Left ventricle myocardium inferior (tissue), 1 donor: ENCODE data around the gene SEZ6L. TPM values are rescaled to one million over a fixed set of nuclear protein-coding genes. Genes with fewer than 3 reads are reported as not detected.

Experiments used
- DNase-seq: peaks from one replicate; pipeline ENCODE4 v3.0.0-alpha.2; 2020
- H3K27ac ChIP-seq: fragments of 200-600 bp; replicated peaks from 2 replicates; pipeline ENCODE4 v1.8.0; 2021
- H3K27me3 ChIP-seq: fragments of 200-600 bp; 2 replicates; pipeline ENCODE4 v1.8.0; 2021; ENCODE audit warnings: low read depth
- H3K36me3 ChIP-seq: fragments of 200-600 bp; 2 replicates; pipeline ENCODE4 v1.8.0; 2021
- H3K4me1 ChIP-seq: fragments of 200-600 bp; 2 replicates; pipeline ENCODE4 v1.8.0; 2021
- H3K4me3 ChIP-seq: fragments of 200-600 bp; 2 replicates; pipeline ENCODE4 v1.8.0; 2021; ENCODE audit warnings: mild to moderate bottlenecking, moderate library complexity
- H3K9me3 ChIP-seq: fragments of 200-600 bp; replicated peaks from 2 replicates; pipeline ENCODE4 v1.8.0; 2021
- intact Hi-C: fragments of 100-400 bp; cut with micrococcal nuclease; formaldehyde crosslinking; loops from one replicate; pipeline ENCODE4 v1.11.0; 2022
- long read RNA-seq: library from polyadenylated mRNA; unstranded; transcript quantifications from one replicate; pipeline ENCODE4 v2.0.0, GENCODE V29; 2021
- total RNA-seq: library from RNA; stranded (reverse); fragmentation: NEBNext Ultra II Directional; extraction: Animal tissue kit (Norgen Biotek cat#: 25700); gene quantifications from one replicate; pipeline ENCODE4 v1.2.1, GENCODE V29; 2021
- TF ChIP-seq, protein P1 (sequence below): fragments of 200-600 bp; IDR thresholded peaks from 2 replicates; pipeline ENCODE4 v1.8.0; 2021; ENCODE audit warnings: antibody characterized with exemption, mild to moderate bottlenecking, borderline replicate concordance
- donor health status: DM: no; HTN: yes; CAD: no; lungs with severe emphysema.

SEZ6L gene
- 0.16 TPM for total RNA-seq
- long read RNA-seq, partial matches to known transcripts, result 1 of 1 reads
- long read RNA-seq, other reads (novel, unspliced or antisense), result 0 of 1 reads

DNA sequence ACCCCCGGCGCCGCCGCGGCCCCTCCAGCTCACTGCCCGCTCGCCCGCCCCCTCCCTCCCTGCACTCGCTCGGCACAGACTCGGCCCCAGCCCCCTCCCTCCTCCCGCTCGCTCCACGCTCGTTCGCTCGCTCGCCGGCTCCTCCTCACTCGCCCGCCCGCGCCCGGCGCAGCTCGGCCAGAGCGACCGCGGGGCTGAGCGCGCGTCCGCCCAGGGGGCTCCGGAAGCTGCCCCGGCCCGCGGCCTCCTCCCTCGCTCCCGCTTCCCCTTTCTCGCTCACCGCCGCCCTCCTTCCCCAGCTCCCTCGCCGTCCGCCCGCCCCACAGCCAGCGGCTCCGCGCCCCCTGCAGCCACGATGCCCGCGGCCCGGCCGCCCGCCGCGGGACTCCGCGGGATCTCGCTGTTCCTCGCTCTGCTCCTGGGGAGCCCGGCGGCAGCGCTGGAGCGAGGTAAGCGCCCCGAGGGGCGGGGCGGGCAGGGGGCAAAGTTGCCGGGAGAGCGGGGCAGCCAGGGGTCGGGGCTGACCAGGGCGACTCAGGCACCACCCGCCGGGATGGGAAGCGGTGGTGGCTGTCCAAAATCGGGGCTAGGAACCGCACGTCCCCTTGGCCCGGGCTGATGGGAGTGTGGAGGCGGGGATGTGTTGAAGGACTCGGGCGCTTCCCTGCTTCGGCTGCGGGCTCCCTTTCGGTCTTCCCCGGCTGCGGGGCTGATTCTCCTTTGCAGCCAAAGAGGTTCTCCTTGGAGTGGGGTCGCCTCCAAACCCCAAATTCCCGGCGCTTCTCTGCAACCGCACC lies at the start of gene SEZ6L:
Gene SEZ6L, plus strand, starts transcription at position 148 of the 797 bp plus-strand sequence. Its CDS starts 208 bp downstream, at position 356.
- intact Hi-C loops, result no loop called here
- TF ChIP-seq, protein P1, sequence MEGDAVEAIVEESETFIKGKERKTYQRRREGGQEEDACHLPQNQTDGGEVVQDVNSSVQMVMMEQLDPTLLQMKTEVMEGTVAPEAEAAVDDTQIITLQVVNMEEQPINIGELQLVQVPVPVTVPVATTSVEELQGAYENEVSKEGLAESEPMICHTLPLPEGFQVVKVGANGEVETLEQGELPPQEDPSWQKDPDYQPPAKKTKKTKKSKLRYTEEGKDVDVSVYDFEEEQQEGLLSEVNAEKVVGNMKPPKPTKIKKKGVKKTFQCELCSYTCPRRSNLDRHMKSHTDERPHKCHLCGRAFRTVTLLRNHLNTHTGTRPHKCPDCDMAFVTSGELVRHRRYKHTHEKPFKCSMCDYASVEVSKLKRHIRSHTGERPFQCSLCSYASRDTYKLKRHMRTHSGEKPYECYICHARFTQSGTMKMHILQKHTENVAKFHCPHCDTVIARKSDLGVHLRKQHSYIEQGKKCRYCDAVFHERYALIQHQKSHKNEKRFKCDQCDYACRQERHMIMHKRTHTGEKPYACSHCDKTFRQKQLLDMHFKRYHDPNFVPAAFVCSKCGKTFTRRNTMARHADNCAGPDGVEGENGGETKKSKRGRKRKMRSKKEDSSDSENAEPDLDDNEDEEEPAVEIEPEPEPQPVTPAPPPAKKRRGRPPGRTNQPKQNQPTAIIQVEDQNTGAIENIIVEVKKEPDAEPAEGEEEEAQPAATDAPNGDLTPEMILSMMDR, result no peak
- H3K27ac ChIP-seq, result no peak within 1 kb of the TSS
- peak; percentile 22 for DNase-seq
- H3K4me1 ChIP-seq, result peaks cover 20% of the 10 kb centered on the region
- H3K9me3 ChIP-seq, result no peaks in the 10 kb centered on the region
- H3K4me3 ChIP-seq, result peak within 1 kb of the TSS; percentile 65
- peaks cover 100% of the 10 kb centered on the region for H3K27me3 ChIP-seq
- no peaks in the 10 kb centered on the region for H3K36me3 ChIP-seq

DNA sequence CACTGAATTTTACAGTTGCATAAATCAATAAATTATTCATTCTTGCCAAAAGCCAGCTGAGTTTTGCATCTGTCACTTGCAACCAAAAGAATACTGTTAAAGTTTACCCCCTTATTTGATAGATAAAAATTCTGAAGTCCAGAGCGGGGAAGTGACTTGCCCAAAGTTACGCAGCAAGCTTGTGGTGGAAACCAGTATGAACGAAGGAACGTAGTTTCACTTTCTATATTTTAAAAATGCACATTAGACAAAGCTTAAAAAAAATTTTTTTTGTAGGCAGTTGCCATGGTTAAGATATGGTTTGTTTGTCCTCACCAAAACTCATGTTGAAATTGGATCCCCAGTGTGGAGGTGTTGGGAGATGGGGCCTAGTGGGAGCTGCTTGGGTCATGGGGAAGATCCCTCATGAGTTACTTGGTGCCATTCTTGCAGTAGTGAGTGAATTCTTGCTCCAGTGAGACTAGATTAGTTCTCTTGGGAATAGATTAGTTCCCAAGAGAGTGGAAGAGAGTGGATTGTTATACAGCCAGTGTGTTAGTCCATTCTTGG lies 46.3 kb upstream of the SEZ6L start:
- H3K9me3 ChIP-seq, result no peaks in the 10 kb centered on the region
- no peak overlapping the region for H3K4me3 ChIP-seq
- no peak overlapping the region for H3K27ac ChIP-seq
- TF ChIP-seq, protein P1, result no peak
- no peaks in the 10 kb centered on the region for H3K36me3 ChIP-seq
- no peaks in the 10 kb centered on the region for H3K4me1 ChIP-seq
- peaks cover 56% of the 10 kb centered on the region for H3K27me3 ChIP-seq
- intact Hi-C loops, result no loop called here
- DNase-seq, result no peak

DNA sequence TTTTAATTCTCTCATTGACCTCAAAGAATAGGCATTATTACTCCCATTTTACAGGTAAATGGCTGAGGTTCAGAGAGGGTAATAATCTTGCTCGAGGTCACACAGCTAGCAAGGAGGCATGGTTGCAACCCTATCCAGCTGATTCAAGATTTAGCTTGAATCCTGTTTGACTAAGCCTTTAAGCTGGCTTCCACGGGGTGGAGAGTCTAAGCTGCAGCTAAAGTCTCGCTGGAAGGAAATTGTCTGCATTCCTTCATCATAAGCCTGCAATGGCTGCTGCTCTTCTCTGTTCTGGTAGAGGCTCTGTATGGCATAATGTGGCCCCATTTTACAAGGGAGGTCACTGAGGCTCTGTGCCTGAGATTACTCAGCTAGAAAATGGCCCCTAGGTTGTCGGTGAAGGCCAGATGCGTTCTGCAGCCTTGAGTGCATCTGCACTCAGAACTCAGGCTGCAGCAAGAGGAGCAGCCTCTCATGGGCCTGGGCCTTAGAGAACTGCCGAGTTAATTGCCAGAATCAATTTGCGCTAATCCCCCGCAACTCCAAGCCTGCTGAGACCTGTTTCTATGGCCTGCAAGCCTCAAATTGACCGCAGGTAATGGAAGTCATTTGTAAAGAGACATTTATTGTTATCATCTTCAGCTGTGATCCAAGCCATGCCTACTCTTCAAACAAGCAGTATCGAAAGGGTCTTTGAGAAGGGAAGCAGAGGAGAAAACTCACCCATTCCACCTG lies 44.1 kb upstream of the SEZ6L start:
- Histone ChIP-seq H3K27me3 (peaks cover 49% of the 10 kb centered on the region), H3K27ac (no peak overlapping the region), H3K36me3 (no peaks in the 10 kb centered on the region), H3K4me1 (no peaks in the 10 kb centered on the region), H3K4me3 (no peak overlapping the region), H3K9me3 (no peaks in the 10 kb centered on the region)
- intact Hi-C loops, result no loop called here
- TF ChIP-seq, protein P1, result no peak
- no peak for DNase-seq

DNA sequence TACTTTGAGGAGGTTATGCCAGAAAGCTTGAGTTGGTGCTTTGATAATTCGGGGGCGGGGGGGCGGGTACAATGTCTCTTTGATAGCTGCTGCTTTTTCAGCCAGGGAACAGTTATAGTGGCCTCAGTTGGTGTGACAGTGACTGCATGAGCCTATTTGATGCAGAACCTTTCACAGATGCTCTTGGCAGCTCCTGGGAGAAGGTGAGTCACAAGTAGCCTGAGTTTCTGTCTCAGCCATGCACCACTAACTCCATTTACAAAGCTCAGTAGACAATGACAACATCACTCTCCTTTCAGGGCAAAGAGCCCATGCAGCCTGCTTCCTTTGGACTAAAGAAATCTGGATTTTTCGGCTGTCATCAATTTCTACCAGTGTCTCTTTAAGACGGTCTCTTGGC lies 42.1 kb upstream of the SEZ6L start:
- Histone ChIP-seq H3K4me1 (no peaks in the 10 kb centered on the region), H3K4me3 (no peak overlapping the region), H3K27me3 (peaks cover 49% of the 10 kb centered on the region), H3K36me3 (no peaks in the 10 kb centered on the region), H3K9me3 (no peaks in the 10 kb centered on the region), H3K27ac (no peak overlapping the region)
- DNase-seq, result no peak
- TF ChIP-seq, protein P1, result no peak
- intact Hi-C loops, result no loop called here

DNA sequence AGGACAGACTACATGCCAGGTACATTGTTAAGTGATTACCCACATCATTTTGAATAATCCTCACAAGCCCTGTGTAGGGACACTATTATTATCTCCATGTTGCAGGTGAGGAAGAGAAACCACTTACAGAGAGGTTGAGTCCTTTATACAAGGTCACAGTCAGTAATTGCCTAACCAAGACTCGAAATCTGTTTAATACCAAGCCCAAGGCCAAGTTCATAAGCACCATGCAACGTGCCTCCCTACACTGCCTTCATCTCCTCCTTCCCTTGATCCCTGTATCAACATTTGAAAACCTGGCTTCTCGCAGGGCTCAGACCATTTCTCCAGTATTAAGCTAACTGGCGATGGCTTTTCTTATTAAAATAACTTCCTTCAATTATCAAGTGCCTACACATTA lies 41.7 kb upstream of the SEZ6L start:
- intact Hi-C loops, result no loop called here
- peaks cover 50% of the 10 kb centered on the region for H3K27me3 ChIP-seq
- H3K4me3 ChIP-seq, result no peak overlapping the region
- no peaks in the 10 kb centered on the region for H3K4me1 ChIP-seq
- TF ChIP-seq, protein P1, result no peak
- H3K27ac ChIP-seq, result no peak overlapping the region
- H3K36me3 ChIP-seq, result no peaks in the 10 kb centered on the region
- H3K9me3 ChIP-seq, result no peaks in the 10 kb centered on the region
- DNase-seq, result no peak
